HPDE6-E6E7 (cell line): ENCODE results near the gene NEO1.

ENCODE experiments used
- DNase-seq: peaks from one replicate; pipeline ENCODE4 v3.0.0; 2011; ENCODE audit warnings: missing footprints; ENCODE audit errors: extremely low spot score

Gene NEO1

DNA sequence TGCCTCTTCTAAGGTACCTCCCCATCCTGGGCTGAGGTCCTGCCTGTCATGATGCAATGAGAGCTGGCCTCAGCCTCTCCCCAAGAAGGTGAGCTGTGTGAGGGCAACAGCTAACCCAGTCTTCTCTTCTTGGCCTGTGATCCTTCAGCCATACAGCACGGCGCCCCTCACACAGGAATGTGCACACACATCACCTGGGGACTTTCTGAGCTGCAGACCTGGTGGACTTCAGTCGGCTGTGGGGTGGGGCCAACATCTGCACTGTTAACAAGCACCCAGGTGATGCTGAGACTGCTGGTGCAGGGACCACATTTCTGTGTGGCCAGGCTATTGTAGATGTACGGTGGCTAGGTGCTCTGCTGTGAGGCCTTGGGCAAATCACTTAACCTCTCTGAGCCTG lies 302.0 kb downstream of the NEO1 start:
- no peak for DNase-seq
